Adipocyte (in vitro differentiated cells): ENCODE measurements around the gene MAP1LC3B.

Source experiments
- DNase-seq: peaks from one replicate; pipeline ENCODE4 v3.0.0-alpha.2; 2015; ENCODE audit warnings: low read depth
- H3K27me3 ChIP-seq: replicated peaks from 2 replicates; pipeline ENCODE4 v1.7.0; 2013; ENCODE audit warnings: mild to moderate bottlenecking, low read length, moderate library complexity; ENCODE audit not compliant: control insufficient read depth, insufficient read depth
- H3K36me3 ChIP-seq: 2 replicates; pipeline ENCODE4 v1.7.0; 2013; ENCODE audit warnings: low read length, mild to moderate bottlenecking, moderate library complexity; ENCODE audit not compliant: control insufficient read depth, insufficient read depth, severe bottlenecking
- H3K4me1 ChIP-seq: 2 replicates; pipeline ENCODE4 v1.7.0; 2013; ENCODE audit warnings: mild to moderate bottlenecking, low read length, moderate library complexity; ENCODE audit not compliant: control insufficient read depth, insufficient read depth
- H3K4me3 ChIP-seq: 2 replicates; pipeline ENCODE4 v1.7.0; 2013; ENCODE audit warnings: mild to moderate bottlenecking, low read length, moderate library complexity
- H3K9ac ChIP-seq: 2 replicates; pipeline ENCODE4 v1.7.0; 2013; ENCODE audit warnings: mild to moderate bottlenecking, low read length, moderate library complexity
- H3K9me3 ChIP-seq: 2 replicates; pipeline ENCODE4 v1.7.0; 2013; ENCODE audit warnings: mild to moderate bottlenecking, low read length, moderate library complexity; ENCODE audit not compliant: control insufficient read depth

Gene MAP1LC3B

DNA sequence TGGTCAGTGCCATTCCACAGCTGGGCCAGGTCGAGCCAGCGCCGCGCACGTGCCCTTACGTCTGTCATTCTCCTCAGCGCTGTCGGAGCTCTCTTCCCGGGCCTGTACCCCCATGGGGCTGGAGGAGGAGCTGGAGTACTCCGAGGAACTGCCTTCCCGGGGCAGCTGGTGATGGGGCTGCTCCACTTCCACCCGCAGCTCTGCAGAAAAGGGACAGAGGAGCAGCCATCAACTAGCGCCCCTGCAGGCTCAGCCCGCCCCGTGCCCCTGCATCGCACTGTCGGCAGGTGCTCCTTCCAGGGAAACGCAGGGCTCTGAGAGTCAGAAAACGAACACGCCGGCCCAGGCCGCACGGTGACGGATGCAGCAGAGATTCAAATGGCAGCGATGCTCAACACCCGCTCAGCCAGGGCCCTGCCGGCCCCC lies 20.9 kb downstream of the MAP1LC3B start:
- peaks cover 91% of the 10 kb centered on the region for H3K36me3 ChIP-seq
- H3K4me3 ChIP-seq: no peak overlapping the region
- no peak for DNase-seq
- H3K9me3 ChIP-seq: no peaks in the 10 kb centered on the region
- no peak overlapping the region for H3K9ac ChIP-seq
- H3K27me3 ChIP-seq: no peaks in the 10 kb centered on the region
- H3K4me1 ChIP-seq: no peaks in the 10 kb centered on the region

- no peak overlapping the region for H3K9ac ChIP-seq
- no peak overlapping the region for H3K4me3 ChIP-seq
- H3K36me3 ChIP-seq: peaks cover 90% of the 10 kb centered on the region
- H3K4me1 ChIP-seq: no peaks in the 10 kb centered on the region
- H3K27me3 ChIP-seq: no peaks in the 10 kb centered on the region
- no peak for DNase-seq
- H3K9me3 ChIP-seq: no peaks in the 10 kb centered on the region
These were observed 22.1 kb downstream of the MAP1LC3B start for GRCh38 chr16:87414251-87414680.

DNA sequence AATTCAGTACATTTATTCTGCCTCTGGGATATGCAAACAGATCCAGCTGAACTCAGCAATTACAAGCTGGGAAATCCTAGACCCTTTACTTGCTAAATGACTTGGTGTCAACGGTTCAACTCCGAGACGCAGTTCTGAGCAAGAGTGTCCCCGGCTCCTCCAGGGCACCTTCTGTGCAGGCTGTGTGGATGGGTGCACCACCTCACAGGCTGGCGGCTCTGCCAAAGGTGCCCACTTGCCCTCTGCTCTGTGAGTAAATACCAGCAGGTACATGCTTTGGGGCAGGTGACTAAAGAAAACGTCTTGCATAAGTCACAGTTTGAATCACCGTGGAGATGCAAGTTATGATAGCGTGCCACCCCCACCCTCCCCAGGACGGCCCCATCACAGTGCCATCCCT lies 23.3 kb downstream of the MAP1LC3B start:
- H3K9ac ChIP-seq: no peak overlapping the region
- DNase-seq: no peak
- H3K27me3 ChIP-seq: no peaks in the 10 kb centered on the region
- H3K9me3 ChIP-seq: no peaks in the 10 kb centered on the region
- H3K4me1 ChIP-seq: no peaks in the 10 kb centered on the region
- no peak overlapping the region for H3K4me3 ChIP-seq
- peaks cover 87% of the 10 kb centered on the region for H3K36me3 ChIP-seq

DNA sequence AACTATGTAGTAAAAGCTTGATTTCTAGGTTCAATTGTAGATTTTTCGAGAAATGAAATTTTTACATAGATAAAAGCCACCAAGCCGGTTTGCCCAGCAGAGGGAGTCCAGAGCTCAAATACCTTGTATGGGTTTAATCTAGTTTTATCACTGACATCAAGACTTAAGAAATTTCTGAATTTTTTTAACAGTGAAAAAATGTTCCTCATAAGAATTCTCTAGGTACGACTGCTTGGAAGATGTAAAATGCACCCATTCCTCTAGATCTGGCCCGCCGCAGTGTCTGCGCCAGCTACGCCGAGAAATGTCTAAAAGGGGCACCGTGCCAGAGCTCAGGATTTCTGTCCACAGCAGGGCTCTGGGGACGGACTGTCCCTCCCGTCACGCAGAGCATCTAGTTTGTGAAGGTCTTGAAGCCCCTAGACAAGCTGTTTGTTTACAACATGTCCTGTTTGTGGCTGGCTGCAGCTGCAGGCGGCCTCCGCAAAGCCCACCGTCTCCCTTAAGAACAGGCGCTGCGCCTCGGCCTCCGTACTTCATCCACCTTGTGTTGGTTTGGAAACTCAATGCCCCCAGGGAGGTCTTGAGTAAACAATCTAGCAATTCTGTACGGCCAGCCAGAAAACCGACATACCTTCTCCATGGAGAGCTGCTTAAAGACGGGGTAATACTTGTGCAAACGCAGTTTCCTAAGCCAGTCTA lies 24.8 kb downstream of the MAP1LC3B start:
- DNase-seq: peak; percentile 81
- Histone ChIP-seq H3K27me3 (no peaks in the 10 kb centered on the region), H3K9me3 (no peaks in the 10 kb centered on the region), H3K36me3 (peaks cover 88% of the 10 kb centered on the region), H3K9ac (no peak overlapping the region), H3K4me1 (no peaks in the 10 kb centered on the region), H3K4me3 (no peak overlapping the region)

DNA sequence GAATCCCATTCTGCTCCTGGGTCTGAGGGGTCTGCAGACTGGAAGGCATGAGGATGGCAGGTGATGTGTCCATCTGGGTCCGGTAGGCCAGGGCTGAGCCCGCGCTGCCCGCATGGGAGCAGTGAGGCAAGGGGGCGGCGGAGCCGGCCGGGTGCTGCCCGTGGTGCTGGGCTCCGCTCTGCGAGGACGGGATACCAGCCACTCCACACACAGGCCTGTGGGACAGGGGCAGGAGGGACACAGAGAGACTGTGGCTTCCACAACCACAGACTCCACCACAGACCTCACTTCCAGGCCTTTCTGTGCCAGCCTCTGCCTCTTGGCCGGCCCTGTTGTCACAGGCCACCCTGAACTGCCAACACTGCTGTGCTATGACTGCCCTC lies 25.4 kb downstream of the MAP1LC3B start:
- Histone ChIP-seq H3K4me1 (no peaks in the 10 kb centered on the region), H3K9me3 (no peaks in the 10 kb centered on the region), H3K9ac (no peak overlapping the region), H3K36me3 (peaks cover 88% of the 10 kb centered on the region), H3K27me3 (no peaks in the 10 kb centered on the region), H3K4me3 (no peak overlapping the region)
- no peak for DNase-seq

GRCh38 chr16:87418216-87418615 lies 26.1 kb downstream of the MAP1LC3B start:
- H3K9me3 ChIP-seq: no peaks in the 10 kb centered on the region
- no peak overlapping the region for H3K4me3 ChIP-seq
- no peaks in the 10 kb centered on the region for H3K27me3 ChIP-seq
- no peak for DNase-seq
- peaks cover 88% of the 10 kb centered on the region for H3K36me3 ChIP-seq
- H3K9ac ChIP-seq: no peak overlapping the region
- no peaks in the 10 kb centered on the region for H3K4me1 ChIP-seq

- Histone ChIP-seq H3K9ac (no peak overlapping the region), H3K36me3 (peaks cover 89% of the 10 kb centered on the region)
These were observed 26.5 kb downstream of the MAP1LC3B start for GRCh38 chr16:87418644-87419043.

GRCh38 chr16:87420026-87421002 lies 28.2 kb downstream of the MAP1LC3B start:
- Histone ChIP-seq H3K36me3 (peaks cover 86% of the 10 kb centered on the region), H3K4me1 (no peaks in the 10 kb centered on the region), H3K9me3 (no peaks in the 10 kb centered on the region), H3K9ac (no peak overlapping the region), H3K27me3 (no peaks in the 10 kb centered on the region), H3K4me3 (no peak overlapping the region)
- no peak for DNase-seq

More at GRCh38 chr16:87418644-87419043, 26.5 kb downstream of the MAP1LC3B start:
- no peaks in the 10 kb centered on the region for H3K4me1 ChIP-seq
- H3K4me3 ChIP-seq: no peak overlapping the region
- DNase-seq: no peak
- no peaks in the 10 kb centered on the region for H3K27me3 ChIP-seq
- no peaks in the 10 kb centered on the region for H3K9me3 ChIP-seq

GRCh38 chr16:87421003-87421912 lies 29.1 kb downstream of the MAP1LC3B start:
- Histone ChIP-seq H3K27me3 (no peaks in the 10 kb centered on the region), H3K9me3 (no peaks in the 10 kb centered on the region), H3K4me3 (no peak overlapping the region), H3K9ac (no peak overlapping the region), H3K4me1 (no peaks in the 10 kb centered on the region), H3K36me3 (peaks cover 80% of the 10 kb centered on the region)
- no peak for DNase-seq

- H3K4me3 ChIP-seq: no peak overlapping the region
- no peak overlapping the region for H3K9ac ChIP-seq
- H3K4me1 ChIP-seq: no peaks in the 10 kb centered on the region
- H3K27me3 ChIP-seq: no peaks in the 10 kb centered on the region
- no peaks in the 10 kb centered on the region for H3K9me3 ChIP-seq
- peaks cover 73% of the 10 kb centered on the region for H3K36me3 ChIP-seq
- no peak for DNase-seq
These were observed 30.0 kb downstream of the MAP1LC3B start for GRCh38 chr16:87422106-87422505.
